HCT116 (cell line): ENCODE results near the gene SOWAHB. TPM values are rescaled to one million over a fixed set of nuclear protein-coding genes. Genes with fewer than 3 reads are reported as not detected.

Experiments
- ATAC-seq: fragments of 200-7000 bp; cut with Tn5 transposase; 2 replicates; pipeline ENCODE4 v1.9.1; 2020; ENCODE audit warnings: mild to moderate bottlenecking, moderate library complexity
- BruUV-seq: library from RNA; stranded (reverse); fragments of 400-500 nt; replicated peaks from 2 replicates; lab custom pipeline; 2021; lab: Mats Ljungman, UMichigan
- CTCF ChIA-PET: fragments of 300-600 bp; sonication (Branson Sonifier 250); formaldehyde crosslinking; loops from one replicate; lab custom pipeline; 2021; ENCODE audit warnings: antibody characterized with exemption; lab: Charles Lee
- POLR2A ChIA-PET: fragments of 300-600, 350-600 bp; sonication (Branson Sonifier 250); formaldehyde crosslinking; loops from one replicate; lab custom pipeline; 2021; ENCODE audit warnings: antibody characterized with exemption; lab: Charles Lee
- RAD21 ChIA-PET, 2 experiments: fragments of 300-600 bp; sonication (Branson Sonifier 250); formaldehyde crosslinking; loops; one replicate each; lab custom pipeline; 2023; ENCODE audit warnings: low total read pairs in 2 of 2; ENCODE audit not compliant: uncharacterized antibody in 2 of 2, unreplicated experiment in 2 of 2, low non-redundant PET in 1 of 2; lab: Charles Lee
- DNase-seq: peaks from one replicate; pipeline ENCODE4 v3.0.0-alpha.2; 2010; ENCODE audit warnings: low read depth, low spot score
- H2AFZ ChIP-seq: fragments of 200-600 bp; shearing (Covaris generic), sonication (generic); 2 replicates; pipeline ENCODE4 v1.6.1; 2017; ENCODE audit warnings: low read depth, mixed run types, mixed read lengths, antibody characterized with exemption, low read length; ENCODE audit not compliant: poor library complexity, severe bottlenecking
- H3K27ac ChIP-seq: 2 replicates; pipeline ENCODE4 v1.5.1; 2012; ENCODE audit warnings: low read depth, low read length
- H3K27me3 ChIP-seq: fragments of 200-600 bp; sonication (generic); 2 replicates; pipeline ENCODE4 v1.6.1; 2016; ENCODE audit warnings: mixed run types, low read length, mixed read lengths; ENCODE audit not compliant: insufficient read depth
- H3K36me3 ChIP-seq, 2 experiments: fragments of 200-500 bp in 1 of 2; fragments of 200-600 bp in 1 of 2; sonication (Bioruptor generic) in 1 of 2; sonication (generic) in 1 of 2; 2 replicates each; pipeline versions ENCODE4 v1.5.1 to v1.6.1; 2014 to 2016; ENCODE audit warnings: low read length in 2 of 2, inconsistent platforms in 1 of 2, mixed read lengths in 1 of 2, mixed run types in 1 of 2; ENCODE audit not compliant: insufficient read depth in 2 of 2, control insufficient read depth in 1 of 2
- H3K4me1 ChIP-seq, 2 experiments: fragments of 200-600 bp in 1 of 2; sonication (generic) in 1 of 2; 2 replicates each; pipeline versions ENCODE4 v1.5.1 to v1.6.1; 2012 to 2017; ENCODE audit warnings: low read length in 2 of 2, inconsistent platforms in 1 of 2, mild to moderate bottlenecking in 1 of 2, mixed read lengths in 1 of 2, mixed run types in 1 of 2, moderate library complexity in 1 of 2; ENCODE audit not compliant: insufficient read depth in 2 of 2, control insufficient read depth in 1 of 2
- H3K4me2 ChIP-seq: fragments of 200-600 bp; sonication (generic); 2 replicates; pipeline ENCODE4 v1.6.1; 2017; ENCODE audit warnings: mixed run types, low read length, mixed read lengths
- H3K4me3 ChIP-seq, 2 experiments: fragments of 200-600 bp in 1 of 2; sonication (generic) in 1 of 2; replicated peaks in 1 of 2; 2 replicates each; pipeline ENCODE4 v1.5.1; 2011 to 2016; ENCODE audit warnings: low read length in 2 of 2, control low read depth in 1 of 2, low read depth in 1 of 2, mild to moderate bottlenecking in 1 of 2, mixed read lengths in 1 of 2, mixed run types in 1 of 2
- H3K79me2 ChIP-seq: fragments of 200-600 bp; sonication (generic); 2 replicates; pipeline ENCODE4 v1.6.1; 2017; ENCODE audit warnings: mild to moderate bottlenecking, mixed run types, low read length, moderate library complexity, mixed read lengths; ENCODE audit not compliant: insufficient read depth
- H3K9ac ChIP-seq: fragments of 200-600 bp; sonication (generic); 2 replicates; pipeline ENCODE4 v1.6.1; 2016; ENCODE audit warnings: low read length, mixed read lengths
- H3K9me2 ChIP-seq: fragments of 200-600 bp; sonication (generic), shearing (Covaris generic); 2 replicates; pipeline ENCODE4 v1.6.1; 2017; ENCODE audit warnings: mixed run types, mild to moderate bottlenecking, moderate library complexity; ENCODE audit not compliant: insufficient read depth
- H3K9me3 ChIP-seq, 2 experiments: fragments of 200-500 bp in 1 of 2; fragments of 200-600 bp in 1 of 2; sonication (Bioruptor generic) in 1 of 2; sonication (generic) in 1 of 2; 2 replicates each; pipeline ENCODE4 v1.6.1; 2014 to 2017; ENCODE audit warnings: low read length in 2 of 2, mixed read lengths in 2 of 2, inconsistent platforms in 1 of 2, low read depth in 1 of 2, mild to moderate bottlenecking in 1 of 2, mixed run types in 1 of 2, moderate library complexity in 1 of 2; ENCODE audit not compliant: control insufficient read depth in 1 of 2, insufficient read depth in 1 of 2
- H4K20me1 ChIP-seq: fragments of 200-600 bp; sonication (generic), shearing (Covaris generic); 2 replicates; pipeline ENCODE4 v1.6.1; 2017; ENCODE audit warnings: mixed run types, mild to moderate bottlenecking, moderate library complexity; ENCODE audit not compliant: insufficient read depth
- CBX3 ChIP-seq: IDR thresholded peaks from 2 replicates; pipeline ENCODE4 v1.6.1; 2012; ENCODE audit warnings: low read depth
- CEBPB ChIP-seq: IDR thresholded peaks from 2 replicates; pipeline ENCODE4 v1.6.1; 2012; ENCODE audit warnings: low read depth
- EZH2phosphoT487 ChIP-seq: fragments of 200-600 bp; IDR thresholded peaks from 2 replicates; pipeline ENCODE4 v1.6.1; 2018; ENCODE audit warnings: antibody characterized with exemption, borderline replicate concordance
- FOSL1 ChIP-seq: IDR thresholded peaks from 2 replicates; pipeline ENCODE4 v1.6.1; 2012; ENCODE audit warnings: low read depth
- JUND ChIP-seq: IDR thresholded peaks from 2 replicates; pipeline ENCODE4 v1.6.1; 2012
- RAD21 ChIP-seq: IDR thresholded peaks from 2 replicates; pipeline ENCODE4 v1.6.1; 2012; ENCODE audit warnings: low read depth, mild to moderate bottlenecking
- SIN3A ChIP-seq: IDR thresholded peaks from 2 replicates; pipeline ENCODE4 v1.6.1; 2012; ENCODE audit warnings: low read depth
- SRF ChIP-seq: IDR thresholded peaks from 2 replicates; pipeline ENCODE4 v1.6.1; 2012; ENCODE audit warnings: low read depth
- TCF7L2 ChIP-seq: IDR thresholded peaks from 2 replicates; pipeline ENCODE4 v1.7.0; 2011; ENCODE audit warnings: borderline replicate concordance, inconsistent platforms; ENCODE audit not compliant: insufficient read depth, insufficient read length; ENCODE audit errors: extremely low read depth
- YY1 ChIP-seq: IDR thresholded peaks from 2 replicates; pipeline ENCODE4 v1.6.1; 2011; ENCODE audit warnings: low read length, low read depth, moderate library complexity, mild to moderate bottlenecking; ENCODE audit not compliant: insufficient replicate concordance; ENCODE audit errors: extremely low read depth
- ZFX ChIP-seq: fragments of 450-650 bp; IDR thresholded peaks from 2 replicates; pipeline ENCODE4 v1.6.1; 2017
- ZNF274 ChIP-seq: fragments of 200-500 bp; sonication (Bioruptor generic); IDR thresholded peaks from 2 replicates; pipeline ENCODE4 v1.6.1; 2014; ENCODE audit warnings: mild to moderate bottlenecking, low read depth, low read length, inconsistent platforms
- intact Hi-C: fragments of 100-400 bp; cut with micrococcal nuclease; formaldehyde crosslinking; loops from 2 replicates; pipeline ENCODE4 v1.10.0; 2022
- total RNA-seq: library from RNA; stranded (reverse); gene quantifications from one replicate; pipeline ENCODE4 v1.2.1, GENCODE V29; 2021; ENCODE audit not compliant: unreplicated experiment
- TF ChIP-seq, protein P1 (sequence below): IDR thresholded peaks from 2 replicates; pipeline ENCODE4 v1.6.1; 2011; ENCODE audit warnings: mild to moderate bottlenecking, low read length, moderate library complexity; ENCODE audit not compliant: insufficient replicate concordance; ENCODE audit errors: extremely low read depth
- TF ChIP-seq, protein P2 (sequence below), 3 experiments: fragments of 200-600 bp in 1 of 3; sonication (generic) in 1 of 3; IDR thresholded peaks in 2 of 3; conservative IDR thresholded peaks in 1 of 3; 2 replicates each; pipeline ENCODE4 v1.5.1; 2012 to 2017; ENCODE audit warnings: low read depth in 2 of 3, low read length in 2 of 3, antibody characterized with exemption in 1 of 3, borderline replicate concordance in 1 of 3, control low read depth in 1 of 3, mild to moderate bottlenecking in 1 of 3, mixed read lengths in 1 of 3, mixed run types in 1 of 3, moderate library complexity in 1 of 3; ENCODE audit not compliant: insufficient read depth in 1 of 3
- TF ChIP-seq, protein P3 (sequence below): IDR thresholded peaks from 2 replicates; pipeline ENCODE4 v1.6.1; 2012

SOWAHB gene
- total RNA-seq, 1 experiment from 2014 or later, result 3.0 TPM

DNA sequence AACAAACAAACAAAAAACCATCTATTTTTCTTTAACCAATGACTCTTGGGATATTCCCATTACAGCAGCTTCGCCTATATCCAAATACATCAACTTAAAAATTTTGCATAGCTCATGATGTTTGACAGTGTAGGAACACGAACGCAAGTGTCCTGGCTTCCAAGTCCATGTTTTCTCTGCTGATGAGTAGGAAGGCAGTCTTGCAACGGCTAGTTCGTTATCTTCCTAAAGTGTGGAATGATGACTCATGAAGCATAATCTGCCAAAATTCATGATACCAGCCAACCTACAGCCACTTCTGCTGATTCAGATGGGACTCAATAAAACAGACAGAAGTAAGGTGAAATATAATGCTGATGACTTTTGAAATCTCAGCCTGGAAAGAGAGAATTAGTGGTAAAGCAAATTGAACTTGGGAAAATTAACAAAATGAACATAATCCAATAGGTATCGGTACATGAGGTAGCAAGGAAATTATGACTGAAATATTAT is 45.2 kb upstream of the SOWAHB start:
- Histone ChIP-seq H4K20me1 (no peaks in the 10 kb centered on the region), H3K4me1 (peaks cover under 1 to 3% of the 10 kb centered on the region in 2 experiments; a peak in 3 of 4 replicates), H3K27me3 (no peaks in the 10 kb centered on the region), H3K79me2 (peaks cover 6% of the 10 kb centered on the region), H3K9ac (no peak overlapping the region), H3K36me3 (no peaks in the 10 kb centered on the region), H3K27ac (no peak overlapping the region), H2AFZ (no peak overlapping the region), H3K4me3 (no peak overlapping the region), H3K9me3 (no peaks in the 10 kb centered on the region), H3K4me2 (no peak overlapping the region), H3K9me2 (no peaks in the 10 kb centered on the region)
- ChIA-PET CTCF (no interaction called here), POLR2A (no interaction called here), RAD21 (no interaction called here)
- ATAC-seq (no peak), DNase-seq (no peak)
- TF ChIP-seq ZFX (no peak), SIN3A (no peak), ZNF274 (no peak)
- BruUV-seq, result no TSS peak
- intact Hi-C loops, result loop anchor here (10.0 kb wide), 1 partner anchor 158 kb away; no protein-coding TSS in a partner anchor

DNA sequence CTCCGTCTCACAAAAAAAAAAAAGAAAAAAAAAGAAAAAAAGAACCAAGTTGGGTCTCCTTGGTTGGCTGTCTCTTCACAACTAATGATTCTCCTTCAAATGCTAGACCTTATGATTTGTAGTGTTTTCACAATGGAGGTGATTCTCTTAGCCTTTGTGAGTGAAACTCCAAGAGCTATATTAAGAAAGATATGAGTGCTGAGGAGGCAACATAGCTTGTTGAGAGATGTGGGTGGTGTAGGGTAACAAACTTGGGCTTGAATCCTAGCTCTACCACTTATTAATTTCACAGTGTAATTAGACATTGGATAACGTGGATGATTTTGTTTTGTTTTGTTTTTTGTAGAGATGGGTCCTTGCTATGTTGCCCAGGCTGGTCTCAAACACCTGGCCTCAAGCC is 41.2 kb upstream of the SOWAHB start:
- Histone ChIP-seq H4K20me1 (no peaks in the 10 kb centered on the region), H3K27me3 (no peaks in the 10 kb centered on the region), H3K4me2 (no peak overlapping the region), H3K9me2 (peaks cover 3% of the 10 kb centered on the region; the same call in 1 of the 2 replicates), H3K9ac (no peak overlapping the region), H3K27ac (no peak overlapping the region), H2AFZ (no peak overlapping the region), H3K4me1 (no peaks in the 10 kb centered on the region), H3K4me3 (no peak overlapping the region), H3K9me3 (peaks cover 0 to 6% of the 10 kb centered on the region in 2 experiments; a peak in 1 of 4 replicates), H3K79me2 (no peaks in the 10 kb centered on the region), H3K36me3 (no peaks in the 10 kb centered on the region)
- intact Hi-C loops, result no loop called here
- ChIA-PET POLR2A (interaction anchor here (0.5 kb wide), 1 partner anchor 9 kb away, joined by 3 read pairs; no protein-coding TSS in a partner anchor), CTCF (no interaction called here), RAD21 (no interaction called here)
- BruUV-seq, result no TSS peak
- DNase-seq, result no peak
- no peak for TF ChIP-seq JUND
- TF ChIP-seq YY1, result no peak
- no peak for TF ChIP-seq CBX3
- TF ChIP-seq RAD21, result no peak
- no peak for TF ChIP-seq TCF7L2
- TF ChIP-seq, protein P1, sequence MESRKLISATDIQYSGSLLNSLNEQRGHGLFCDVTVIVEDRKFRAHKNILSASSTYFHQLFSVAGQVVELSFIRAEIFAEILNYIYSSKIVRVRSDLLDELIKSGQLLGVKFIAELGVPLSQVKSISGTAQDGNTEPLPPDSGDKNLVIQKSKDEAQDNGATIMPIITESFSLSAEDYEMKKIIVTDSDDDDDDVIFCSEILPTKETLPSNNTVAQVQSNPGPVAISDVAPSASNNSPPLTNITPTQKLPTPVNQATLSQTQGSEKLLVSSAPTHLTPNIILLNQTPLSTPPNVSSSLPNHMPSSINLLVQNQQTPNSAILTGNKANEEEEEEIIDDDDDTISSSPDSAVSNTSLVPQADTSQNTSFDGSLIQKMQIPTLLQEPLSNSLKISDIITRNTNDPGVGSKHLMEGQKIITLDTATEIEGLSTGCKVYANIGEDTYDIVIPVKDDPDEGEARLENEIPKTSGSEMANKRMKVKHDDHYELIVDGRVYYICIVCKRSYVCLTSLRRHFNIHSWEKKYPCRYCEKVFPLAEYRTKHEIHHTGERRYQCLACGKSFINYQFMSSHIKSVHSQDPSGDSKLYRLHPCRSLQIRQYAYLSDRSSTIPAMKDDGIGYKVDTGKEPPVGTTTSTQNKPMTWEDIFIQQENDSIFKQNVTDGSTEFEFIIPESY, result no peak
- no peak for TF ChIP-seq ZFX
- TF ChIP-seq, protein P2, sequence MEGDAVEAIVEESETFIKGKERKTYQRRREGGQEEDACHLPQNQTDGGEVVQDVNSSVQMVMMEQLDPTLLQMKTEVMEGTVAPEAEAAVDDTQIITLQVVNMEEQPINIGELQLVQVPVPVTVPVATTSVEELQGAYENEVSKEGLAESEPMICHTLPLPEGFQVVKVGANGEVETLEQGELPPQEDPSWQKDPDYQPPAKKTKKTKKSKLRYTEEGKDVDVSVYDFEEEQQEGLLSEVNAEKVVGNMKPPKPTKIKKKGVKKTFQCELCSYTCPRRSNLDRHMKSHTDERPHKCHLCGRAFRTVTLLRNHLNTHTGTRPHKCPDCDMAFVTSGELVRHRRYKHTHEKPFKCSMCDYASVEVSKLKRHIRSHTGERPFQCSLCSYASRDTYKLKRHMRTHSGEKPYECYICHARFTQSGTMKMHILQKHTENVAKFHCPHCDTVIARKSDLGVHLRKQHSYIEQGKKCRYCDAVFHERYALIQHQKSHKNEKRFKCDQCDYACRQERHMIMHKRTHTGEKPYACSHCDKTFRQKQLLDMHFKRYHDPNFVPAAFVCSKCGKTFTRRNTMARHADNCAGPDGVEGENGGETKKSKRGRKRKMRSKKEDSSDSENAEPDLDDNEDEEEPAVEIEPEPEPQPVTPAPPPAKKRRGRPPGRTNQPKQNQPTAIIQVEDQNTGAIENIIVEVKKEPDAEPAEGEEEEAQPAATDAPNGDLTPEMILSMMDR (IDR thresholded peaks at IDR 0.05 in 2 of 3, conservative IDR thresholded peaks at IDR 0.05 in 1 of 3; ENCODE audit: borderline replicate concordance in 1 of 3, insufficient read depth in 1 of 3, low read depth in 2 of 3, low read length in 2 of 3), result no peak
- no peak for TF ChIP-seq SRF
- TF ChIP-seq FOSL1, result no peak
- TF ChIP-seq, protein P3, sequence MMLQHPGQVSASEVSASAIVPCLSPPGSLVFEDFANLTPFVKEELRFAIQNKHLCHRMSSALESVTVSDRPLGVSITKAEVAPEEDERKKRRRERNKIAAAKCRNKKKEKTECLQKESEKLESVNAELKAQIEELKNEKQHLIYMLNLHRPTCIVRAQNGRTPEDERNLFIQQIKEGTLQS, result no peak
- no peak for TF ChIP-seq CEBPB
- no peak for TF ChIP-seq EZH2phosphoT487
- TF ChIP-seq SIN3A, result no peak
- no peak for ATAC-seq
